Immature natural killer cell (primary cell): ENCODE measurements around the gene LIN28A. TPM values are rescaled to one million over a fixed set of nuclear protein-coding genes. Genes with fewer than 3 reads are reported as not detected.
"Not testable (repeated sequence)": the region's sequence is repeated elsewhere in the genome, so short reads cannot be mapped to it uniquely, and the experiment has no call there.

Experiments used
- DNase-seq, 3 donors: peaks; one replicate each; pipeline ENCODE4 v3.0.0; 2022; ENCODE audit warnings: mixed read lengths in 1 of 3
- H3K27ac Mint-ChIP-seq, 6 donors: one replicate each; pipeline ENCODE4 v1.8.0; 2020; ENCODE audit warnings: mixed read lengths in 6 of 6, mild to moderate bottlenecking in 5 of 6, inconsistent platforms in 4 of 6, moderate library complexity in 3 of 6
- H3K27me3 Mint-ChIP-seq, 3 donors: one replicate each; pipeline ENCODE4 v1.8.0; 2020 to 2021; ENCODE audit warnings: low read depth in 3 of 3, mild to moderate bottlenecking in 3 of 3, mixed read lengths in 3 of 3, moderate library complexity in 3 of 3, inconsistent platforms in 1 of 3
- H3K36me3 Mint-ChIP-seq, 3 donors: one replicate each; pipeline ENCODE4 v1.8.0; 2020; ENCODE audit warnings: mixed read lengths in 3 of 3, inconsistent platforms in 2 of 3, mild to moderate bottlenecking in 2 of 3
- H3K4me1 Mint-ChIP-seq, 2 donors: one replicate each; pipeline ENCODE4 v1.8.0; 2020; ENCODE audit warnings: inconsistent platforms in 2 of 2, mild to moderate bottlenecking in 2 of 2, mixed read lengths in 2 of 2, moderate library complexity in 1 of 2
- H3K4me3 Mint-ChIP-seq, 5 donors: one replicate each; pipeline ENCODE4 v1.8.0; 2020; ENCODE audit warnings: mild to moderate bottlenecking in 5 of 5, mixed read lengths in 5 of 5, inconsistent platforms in 3 of 5, moderate library complexity in 3 of 5
- H3K9me3 Mint-ChIP-seq, 6 donors: one replicate each; pipeline ENCODE4 v1.8.0; 2020; ENCODE audit warnings: mild to moderate bottlenecking in 6 of 6, mixed read lengths in 6 of 6, inconsistent platforms in 4 of 6, moderate library complexity in 3 of 6
- polyA plus RNA-seq, 3 donors: library from polyadenylated mRNA; unstranded; fragments of 300-500 nt; fragmentation: Illumina TruSeq; gene quantifications; one replicate each; pipeline ENCODE4 v1.2.3, GENCODE V29; 2021

LIN28A gene
- polyA plus RNA-seq: not detected

- Mint-ChIP-seq H3K27me3 (peaks cover 30 to 52% (median 36%) of the 10 kb centered on the region in 3 donors), H3K27ac (no peak within 1 kb of the TSS)
Measured at GRCh38 chr1:26410706-26411623, at the start of gene LIN28A. Gene LIN28A, plus strand, starts transcription at chr1:26410817. Its CDS starts 75 bp downstream, at chr1:26410892.

GRCh38 chr1:26361605-26362122, 49.0 kb upstream of the LIN28A start:
- Mint-ChIP-seq H3K4me1 (peaks cover 29 to 62% of the 10 kb centered on the region in 2 donors), H3K4me3 (peak overlapping the region in 1 of 5 donors; percentile 63), H3K27me3 (peaks cover 18 to 56% (median 19%) of the 10 kb centered on the region in 3 donors), H3K36me3 (peaks cover 0 to 4% (median 4%) of the 10 kb centered on the region in 3 donors), H3K27ac (no peak overlapping the region), H3K9me3 (peaks cover 0 to 4% (median 0%) of the 10 kb centered on the region in 6 donors)
- DNase-seq: no peak

More at GRCh38 chr1:26410706-26411623, at the start of gene LIN28A:
- Mint-ChIP-seq H3K4me3 (no peak within 1 kb of the TSS), H3K9me3 (peaks cover 0 to 5% (median 0%) of the 10 kb centered on the region in 6 donors), H3K36me3 (no peaks in the 10 kb centered on the region), H3K4me1 (peaks cover 15 to 16% of the 10 kb centered on the region in 2 donors)
- DNase-seq: no peak

- H3K9me3 Mint-ChIP-seq: peaks cover 0 to 4% (median 0%) of the 10 kb centered on the region in 6 donors
- H3K4me1 Mint-ChIP-seq: peaks cover 29 to 62% of the 10 kb centered on the region in 2 donors
- H3K27me3 Mint-ChIP-seq: peaks cover 21 to 56% (median 21%) of the 10 kb centered on the region in 3 donors
Measured at GRCh38 chr1:26362331-26362730, 48.3 kb upstream of the LIN28A start.

GRCh38 chr1:26363549-26364448, 46.8 kb upstream of the LIN28A start:
- Mint-ChIP-seq H3K9me3 (peaks cover 0 to 4% (median 0%) of the 10 kb centered on the region in 6 donors), H3K4me1 (peaks cover 35 to 73% of the 10 kb centered on the region in 2 donors), H3K27ac (peak overlapping the region in 2 of 6 donors; percentile 60 to 63), H3K27me3 (peaks cover 18 to 53% (median 21%) of the 10 kb centered on the region in 3 donors), H3K4me3 (peak overlapping the region in 2 of 5 donors; percentile 66 to 69), H3K36me3 (peaks cover 0 to 4% (median 4%) of the 10 kb centered on the region in 3 donors)
- DNase-seq: peak; percentile 80 to 82 (median 81)

More at GRCh38 chr1:26362331-26362730, 48.3 kb upstream of the LIN28A start:
- H3K27ac Mint-ChIP-seq: no peak overlapping the region
- H3K4me3 Mint-ChIP-seq: peak overlapping the region in 2 of 5 donors; percentile 4 to 63
- peaks cover 0 to 4% (median 4%) of the 10 kb centered on the region in 3 donors for H3K36me3 Mint-ChIP-seq
- DNase-seq: no peak

- peaks cover 18 to 51% (median 20%) of the 10 kb centered on the region in 3 donors for H3K27me3 Mint-ChIP-seq
- H3K36me3 Mint-ChIP-seq: peaks cover 0 to 4% (median 4%) of the 10 kb centered on the region in 3 donors
- no peak for DNase-seq
- peaks cover 0 to 4% (median 0%) of the 10 kb centered on the region in 6 donors for H3K9me3 Mint-ChIP-seq
- no peak overlapping the region for H3K27ac Mint-ChIP-seq
- H3K4me3 Mint-ChIP-seq: peak overlapping the region in 1 of 5 donors; percentile 17
- peaks cover 37 to 66% of the 10 kb centered on the region in 2 donors for H3K4me1 Mint-ChIP-seq
Measured at GRCh38 chr1:26364956-26365355, 45.7 kb upstream of the LIN28A start.

GRCh38 chr1:26367441-26367840, 43.2 kb upstream of the LIN28A start:
- Mint-ChIP-seq H3K4me3 (peak overlapping the region in 2 of 5 donors; percentile 21 to 27), H3K4me1 (peaks cover 45 to 70% of the 10 kb centered on the region in 2 donors), H3K36me3 (peaks cover 0 to 6% (median 0%) of the 10 kb centered on the region in 3 donors), H3K27me3 (peaks cover 10 to 41% (median 16%) of the 10 kb centered on the region in 3 donors), H3K9me3 (peaks cover 0 to 6% (median 0%) of the 10 kb centered on the region in 6 donors), H3K27ac (peak overlapping the region in 1 of 6 donors; percentile 48)
- DNase-seq: no peak

- peaks cover 10 to 41% (median 15%) of the 10 kb centered on the region in 3 donors for H3K27me3 Mint-ChIP-seq
- peaks cover 50 to 72% of the 10 kb centered on the region in 2 donors for H3K4me1 Mint-ChIP-seq
- no peak for DNase-seq
- H3K36me3 Mint-ChIP-seq: peaks cover 0 to 9% (median 0%) of the 10 kb centered on the region in 3 donors
- peak overlapping the region in 3 of 5 donors; percentile 22 to 38 (median 33) for H3K4me3 Mint-ChIP-seq
- H3K9me3 Mint-ChIP-seq: peaks cover 0 to 6% (median 0%) of the 10 kb centered on the region in 6 donors
- peak overlapping the region in 1 of 6 donors; percentile 12 for H3K27ac Mint-ChIP-seq
Measured at GRCh38 chr1:26368006-26368405, 42.6 kb upstream of the LIN28A start.

- Mint-ChIP-seq H3K9me3 (peaks cover 0 to 4% (median 0%) of the 10 kb centered on the region in 6 donors), H3K4me3 (peak overlapping the region in 3 of 5 donors; percentile 33 to 50 (median 38)), H3K27me3 (peaks cover 10 to 38% (median 14%) of the 10 kb centered on the region in 3 donors), H3K36me3 (peaks cover 0 to 9% (median 0%) of the 10 kb centered on the region in 3 donors), H3K27ac (no peak overlapping the region), H3K4me1 (peaks cover 52 to 72% of the 10 kb centered on the region in 2 donors)
- no peak for DNase-seq
Measured at GRCh38 chr1:26368486-26368885, 42.1 kb upstream of the LIN28A start.

- H3K4me1 Mint-ChIP-seq: peaks cover 67 to 76% of the 10 kb centered on the region in 2 donors
- peaks cover 0 to 3% (median 0%) of the 10 kb centered on the region in 6 donors for H3K9me3 Mint-ChIP-seq
- peak overlapping the region; percentile 75 to 89 (median 86) for H3K4me3 Mint-ChIP-seq
- H3K36me3 Mint-ChIP-seq: peaks cover 0 to 9% (median 0%) of the 10 kb centered on the region in 3 donors
- peak overlapping the region; percentile 57 to 91 (median 82) for H3K27ac Mint-ChIP-seq
- H3K27me3 Mint-ChIP-seq: peaks cover 7 to 24% (median 8%) of the 10 kb centered on the region in 3 donors
- DNase-seq: peak; percentile 56 to 63 (median 61)
Measured at GRCh38 chr1:26370591-26371382, 39.8 kb upstream of the LIN28A start.

- H3K36me3 Mint-ChIP-seq: peaks cover 0 to 9% (median 0%) of the 10 kb centered on the region in 3 donors
- H3K27ac Mint-ChIP-seq: peak overlapping the region in 3 of 6 donors; percentile 76 to 97 (median 77)
- H3K27me3 Mint-ChIP-seq: peaks cover 7 to 18% (median 10%) of the 10 kb centered on the region in 3 donors
- H3K9me3 Mint-ChIP-seq: peaks cover 0 to 3% (median 0%) of the 10 kb centered on the region in 6 donors
- H3K4me3 Mint-ChIP-seq: peak overlapping the region; percentile 55 to 81 (median 69)
- peaks cover 79 to 88% of the 10 kb centered on the region in 2 donors for H3K4me1 Mint-ChIP-seq
- no peak for DNase-seq
Measured at GRCh38 chr1:26372039-26372438, 38.6 kb upstream of the LIN28A start.

- DNase-seq, H3K36me3 Mint-ChIP-seq, H3K9me3 Mint-ChIP-seq: not testable (repeated sequence)
- H3K27me3 Mint-ChIP-seq: peaks cover 4 to 21% (median 7%) of the 10 kb centered on the region in 3 donors
- H3K4me3 Mint-ChIP-seq: peak within 1 kb of the TSS; percentile 55 to 87 (median 69)
- peaks cover 85 to 92% of the 10 kb centered on the region in 2 donors for H3K4me1 Mint-ChIP-seq
- peak within 1 kb of the TSS; percentile 52 to 97 (median 82) for H3K27ac Mint-ChIP-seq
Measured at GRCh38 chr1:26372611-26373010, 38.0 kb upstream of the LIN28A start, which contains the start of gene ZNF683. Gene ZNF683, minus strand, starts transcription at chr1:26372750. Its CDS starts 4,179 bp downstream, at chr1:26368571.

GRCh38 chr1:26373281-26373680, 37.3 kb upstream of the LIN28A start:
- Mint-ChIP-seq H3K4me1 (peaks cover 89 to 92% of the 10 kb centered on the region in 2 donors), H3K27ac (peak overlapping the region in 5 of 6 donors; percentile 44 to 97 (median 86)), H3K36me3 (peaks cover 0 to 9% (median 0%) of the 10 kb centered on the region in 3 donors), H3K4me3 (peak overlapping the region; percentile 55 to 81 (median 69)), H3K27me3 (peaks cover 8 to 26% (median 12%) of the 10 kb centered on the region in 3 donors), H3K9me3 (peaks cover 0 to 3% (median 0%) of the 10 kb centered on the region in 6 donors)
- DNase-seq: peak; percentile 45 to 54 (median 47)
